ENCODE measurements around the gene BAHD1.
"Not testable (repeated sequence)": the region's sequence is repeated elsewhere in the genome, so short reads cannot be mapped to it uniquely, and the experiment has no call there.

The BAHD1 gene

DNA sequence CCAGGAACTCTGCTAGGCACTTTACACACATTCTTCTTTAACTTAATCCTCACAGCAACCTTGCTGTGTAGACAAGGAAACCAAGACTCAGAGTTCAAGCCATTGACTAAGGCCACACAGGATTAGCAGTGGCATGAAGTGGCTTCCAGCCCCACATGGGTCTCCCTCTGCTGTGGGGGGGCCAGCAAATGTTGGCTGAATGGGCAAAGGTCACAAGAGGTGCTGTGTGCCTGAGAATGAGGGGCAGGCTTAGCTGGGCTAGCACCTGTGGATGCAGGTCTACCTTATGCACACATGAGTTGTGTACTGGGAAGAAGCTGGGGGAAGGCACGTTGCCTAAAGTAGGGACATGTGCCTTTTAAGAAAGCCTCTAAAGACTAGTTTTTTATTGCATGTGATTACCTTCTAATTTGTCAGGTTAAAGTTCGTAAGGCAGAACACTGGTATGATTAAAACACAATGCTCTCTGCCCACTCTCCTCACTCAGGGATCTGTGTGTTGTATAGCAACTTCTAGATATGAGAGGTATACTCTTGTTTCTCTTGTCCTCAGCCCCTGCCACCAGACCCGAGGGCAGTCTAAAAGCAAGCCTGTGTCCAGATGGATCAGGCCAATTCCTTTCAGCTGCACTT is 10.9 kb downstream of the BAHD1 start:
- no peaks in the 10 kb centered on the region; the same call in 1 of the 2 replicates for H3K36me3 ChIP-seq (ENCODE audit: control insufficient read depth, insufficient read depth, low read length)
- no peak overlapping the region for H3K4me3 ChIP-seq (replicated peaks; ENCODE audit: low read depth, low read length)
- H3K27me3 ChIP-seq (replicated peaks; ENCODE audit: control insufficient read depth, insufficient read depth, low read length) = no peaks in the 10 kb centered on the region
- TF ChIP-seq, protein P1, sequence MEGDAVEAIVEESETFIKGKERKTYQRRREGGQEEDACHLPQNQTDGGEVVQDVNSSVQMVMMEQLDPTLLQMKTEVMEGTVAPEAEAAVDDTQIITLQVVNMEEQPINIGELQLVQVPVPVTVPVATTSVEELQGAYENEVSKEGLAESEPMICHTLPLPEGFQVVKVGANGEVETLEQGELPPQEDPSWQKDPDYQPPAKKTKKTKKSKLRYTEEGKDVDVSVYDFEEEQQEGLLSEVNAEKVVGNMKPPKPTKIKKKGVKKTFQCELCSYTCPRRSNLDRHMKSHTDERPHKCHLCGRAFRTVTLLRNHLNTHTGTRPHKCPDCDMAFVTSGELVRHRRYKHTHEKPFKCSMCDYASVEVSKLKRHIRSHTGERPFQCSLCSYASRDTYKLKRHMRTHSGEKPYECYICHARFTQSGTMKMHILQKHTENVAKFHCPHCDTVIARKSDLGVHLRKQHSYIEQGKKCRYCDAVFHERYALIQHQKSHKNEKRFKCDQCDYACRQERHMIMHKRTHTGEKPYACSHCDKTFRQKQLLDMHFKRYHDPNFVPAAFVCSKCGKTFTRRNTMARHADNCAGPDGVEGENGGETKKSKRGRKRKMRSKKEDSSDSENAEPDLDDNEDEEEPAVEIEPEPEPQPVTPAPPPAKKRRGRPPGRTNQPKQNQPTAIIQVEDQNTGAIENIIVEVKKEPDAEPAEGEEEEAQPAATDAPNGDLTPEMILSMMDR (IDR thresholded peaks at IDR 0.05; ENCODE audit: insufficient read depth, low read length, poor library complexity, severe bottlenecking) = no peak
- DNase-seq (ENCODE audit: extremely low read depth, insufficient read length) = no peak

DNA sequence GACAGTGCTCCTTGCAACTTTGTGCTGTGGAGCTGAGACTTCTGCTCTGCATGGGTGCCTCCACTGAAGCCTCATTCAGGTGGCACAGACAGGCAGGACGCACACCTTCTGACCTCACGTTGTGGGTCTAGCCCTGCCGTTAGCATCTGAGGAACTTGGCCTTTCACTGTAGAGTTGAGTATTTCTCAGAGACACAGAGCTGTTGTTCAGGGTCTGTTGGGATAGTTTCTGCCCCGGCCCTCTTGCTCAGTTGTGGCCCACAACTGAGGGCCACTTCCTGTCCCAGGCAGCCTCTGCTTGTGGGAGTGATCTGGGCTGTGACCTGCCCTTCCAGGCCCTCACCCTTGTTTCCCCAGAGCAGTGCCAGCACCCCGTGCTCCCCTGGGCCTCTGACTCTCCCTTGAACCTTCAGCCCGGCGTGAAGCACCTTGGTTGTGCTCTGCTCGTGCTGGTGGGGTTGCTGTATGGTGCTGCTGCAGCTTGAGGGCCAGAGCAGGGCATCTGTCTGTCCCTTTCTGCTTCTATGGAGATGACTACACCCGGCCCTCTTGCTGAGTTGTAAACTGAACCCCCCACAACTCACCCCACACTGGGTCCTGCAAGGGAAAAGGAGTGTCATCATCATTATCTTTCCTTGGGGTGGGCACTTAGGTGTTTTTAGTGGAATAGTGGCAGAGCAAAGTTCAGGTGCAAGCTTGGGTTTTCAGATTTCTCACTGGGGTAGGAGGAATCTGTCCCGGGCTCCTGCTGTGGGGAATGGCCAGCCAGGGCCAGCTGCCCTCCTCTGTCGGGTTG is 11.7 kb downstream of the BAHD1 start:
- Histone ChIP-seq H3K36me3 (ENCODE audit: control insufficient read depth, insufficient read depth, low read length) (no peaks in the 10 kb centered on the region; the same call in 1 of the 2 replicates), H3K4me3 (replicated peaks; ENCODE audit: low read depth, low read length) (no peak overlapping the region), H3K27me3 (replicated peaks; ENCODE audit: control insufficient read depth, insufficient read depth, low read length) (no peaks in the 10 kb centered on the region)
- TF ChIP-seq, protein P1 (IDR thresholded peaks at IDR 0.05; ENCODE audit: insufficient read depth, low read length, poor library complexity, severe bottlenecking) = no peak
- no peak for DNase-seq (ENCODE audit: extremely low read depth, insufficient read length)

DNA sequence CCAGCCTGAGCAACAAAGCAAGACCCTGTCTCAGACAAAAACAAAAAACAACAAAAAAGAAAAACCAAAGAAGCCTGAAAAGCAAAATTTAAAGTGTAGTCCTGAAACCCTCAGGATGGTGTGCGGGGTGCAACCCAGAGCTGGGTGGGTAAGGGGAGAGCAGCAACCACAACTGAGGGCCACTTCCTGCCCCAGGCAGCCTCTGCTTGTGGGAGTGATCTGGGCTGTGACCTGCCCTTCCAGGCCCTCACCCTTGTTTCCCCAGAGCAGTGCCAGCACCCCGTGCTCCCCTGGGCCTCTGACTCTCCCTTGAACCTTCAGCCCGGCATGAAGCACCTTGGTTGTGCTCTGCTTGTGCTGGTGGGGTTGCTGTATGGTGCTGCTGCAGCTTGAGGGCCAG is 13.2 kb downstream of the BAHD1 start:
- H3K36me3 ChIP-seq (ENCODE audit: control insufficient read depth, insufficient read depth, low read length); DNase-seq (ENCODE audit: extremely low read depth, insufficient read length); H3K27me3 ChIP-seq (replicated peaks; ENCODE audit: control insufficient read depth, insufficient read depth, low read length); H3K4me3 ChIP-seq (replicated peaks; ENCODE audit: low read depth, low read length): not testable (repeated sequence)

DNA sequence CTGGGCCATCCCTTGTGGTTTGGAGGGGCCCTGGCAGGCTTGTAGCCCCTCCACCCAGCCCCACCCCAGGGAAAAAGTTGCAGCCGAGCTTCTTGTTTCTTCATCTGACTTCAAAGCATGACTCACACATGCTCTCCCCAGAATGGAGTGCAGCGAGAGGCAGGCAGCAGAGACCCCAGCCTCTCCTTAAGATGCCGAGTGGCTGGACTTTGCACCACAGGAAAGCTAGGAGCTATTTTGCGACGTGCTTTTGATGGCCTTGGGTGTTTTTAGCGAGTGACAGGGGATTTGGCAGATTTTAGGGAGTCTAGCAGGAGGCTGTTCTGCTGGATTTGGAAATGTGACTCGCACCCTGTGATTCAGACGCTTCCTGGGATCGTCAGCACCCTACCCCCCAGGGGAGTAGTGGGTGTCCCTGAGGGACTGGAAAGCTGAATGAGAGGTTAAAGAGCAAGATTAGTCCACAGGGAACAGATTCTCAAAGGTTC is 14.2 kb downstream of the BAHD1 start:
- TF ChIP-seq, protein P1 (IDR thresholded peaks at IDR 0.05; ENCODE audit: insufficient read depth, low read length, poor library complexity, severe bottlenecking) = no peak
- no peak for DNase-seq (ENCODE audit: extremely low read depth, insufficient read length)
- H3K36me3 ChIP-seq (ENCODE audit: control insufficient read depth, insufficient read depth, low read length) = peaks cover 10% of the 10 kb centered on the region
- H3K4me3 ChIP-seq (replicated peaks; ENCODE audit: low read depth, low read length) = no peak overlapping the region
- H3K27me3 ChIP-seq (replicated peaks; ENCODE audit: control insufficient read depth, insufficient read depth, low read length) = no peaks in the 10 kb centered on the region

DNA sequence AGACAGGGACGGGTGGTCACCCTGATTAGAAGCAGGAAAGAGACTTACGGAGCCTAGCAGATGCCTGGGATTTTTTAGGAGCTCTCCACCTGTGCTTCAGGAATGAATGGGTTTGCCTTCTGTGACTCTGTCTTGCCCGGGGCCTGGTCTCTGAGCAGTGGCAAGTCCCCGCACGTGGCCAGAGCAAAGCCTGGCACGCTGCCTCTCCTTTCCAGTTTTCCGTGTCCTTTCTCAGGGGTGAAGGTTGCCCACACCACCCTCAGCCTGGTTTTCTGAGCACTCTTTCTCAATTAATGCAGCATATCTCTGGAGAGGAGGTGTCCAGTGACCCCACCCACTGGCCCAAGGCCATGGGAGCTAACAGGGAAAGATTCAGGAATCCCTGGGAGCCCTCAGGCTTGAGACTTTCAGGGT is 15.6 kb downstream of the BAHD1 start:
- no peaks in the 10 kb centered on the region for H3K27me3 ChIP-seq (replicated peaks; ENCODE audit: control insufficient read depth, insufficient read depth, low read length)
- H3K4me3 ChIP-seq (replicated peaks; ENCODE audit: low read depth, low read length) = no peak overlapping the region
- TF ChIP-seq, protein P1 (IDR thresholded peaks at IDR 0.05; ENCODE audit: insufficient read depth, low read length, poor library complexity, severe bottlenecking) = no peak
- peaks cover 11% of the 10 kb centered on the region for H3K36me3 ChIP-seq (ENCODE audit: control insufficient read depth, insufficient read depth, low read length)
- DNase-seq (ENCODE audit: extremely low read depth, insufficient read length) = no peak

DNA sequence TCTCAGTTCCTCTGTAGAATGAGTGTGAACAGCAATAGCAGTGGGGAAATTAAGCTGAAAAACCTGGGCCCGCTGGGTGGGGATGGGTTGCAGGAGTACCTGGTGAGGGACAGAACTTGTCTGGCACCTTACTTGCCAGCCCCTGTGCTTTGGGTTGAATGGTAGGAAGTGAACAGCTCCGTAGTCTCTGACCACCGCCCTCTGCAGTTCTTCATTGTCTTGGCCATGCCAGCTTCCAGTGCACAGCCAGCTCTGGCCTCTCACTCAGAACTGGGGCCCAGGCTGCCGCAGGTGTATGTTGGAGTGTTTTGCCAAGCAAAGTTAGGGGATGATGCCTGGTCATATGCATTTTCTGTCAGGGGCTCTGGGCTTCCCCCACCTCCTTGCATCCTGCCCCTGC is 16.0 kb downstream of the BAHD1 start:
- no peak for DNase-seq (ENCODE audit: extremely low read depth, insufficient read length)
- H3K36me3 ChIP-seq (ENCODE audit: control insufficient read depth, insufficient read depth, low read length) = peaks cover 11% of the 10 kb centered on the region
- H3K4me3 ChIP-seq (replicated peaks; ENCODE audit: low read depth, low read length) = no peak overlapping the region
- TF ChIP-seq, protein P1 (IDR thresholded peaks at IDR 0.05; ENCODE audit: insufficient read depth, low read length, poor library complexity, severe bottlenecking) = no peak
- H3K27me3 ChIP-seq (replicated peaks; ENCODE audit: control insufficient read depth, insufficient read depth, low read length) = no peaks in the 10 kb centered on the region

Measured in GM06990 (cell line).